Prostate gland (tissue), 2 donors: ENCODE results near the gene CTNND1. TPM values are rescaled to one million over a fixed set of nuclear protein-coding genes. Genes with fewer than 3 reads are reported as not detected.

ENCODE experiments used
- DNase-seq: peaks from one replicate; pipeline ENCODE4 v3.0.0-alpha.2; 2019; ENCODE audit warnings: low spot score
- H3K27ac ChIP-seq, 2 donors: fragments of 200-600 bp; sonication (generic); 2 replicates each; pipeline ENCODE4 v1.5.1; 2017 to 2019
- H3K27me3 ChIP-seq: fragments of 200-600 bp; sonication (generic); replicated peaks from 2 replicates; pipeline ENCODE4 v1.5.1; 2019; ENCODE audit not compliant: insufficient read depth
- H3K36me3 ChIP-seq, 2 donors: fragments of 200-600 bp; sonication (generic); 1 replicate in 1 of 2; 2 replicates in 1 of 2; pipeline versions ENCODE4 v1.5.1 to v1.8.1; 2017 to 2019
- H3K4me1 ChIP-seq: fragments of 200-600 bp; sonication (generic); replicated peaks from 2 replicates; pipeline ENCODE4 v1.5.1; 2019
- H3K4me3 ChIP-seq, 2 donors: fragments of 200-600 bp; sonication (generic); 2 replicates each; pipeline ENCODE4 v1.5.1; 2017 to 2019
- H3K9me3 ChIP-seq: fragments of 200-600 bp; sonication (generic); 2 replicates; pipeline ENCODE4 v1.5.1; 2017
- CTCF ChIP-seq, 4 experiments: fragments of 200-600 bp in 2 of 4; fragments of 450-650 bp in 2 of 4; sonication (generic) in 2 of 4; IDR thresholded peaks; 1 replicate in 3 of 4; 2 replicates in 1 of 4; pipeline ENCODE4 v1.5.1; 2016 to 2019; ENCODE audit warnings: antibody characterized with exemption in 4 of 4, mild to moderate bottlenecking in 2 of 4, moderate library complexity in 2 of 4
- POLR2A ChIP-seq: fragments of 450-650 bp; IDR thresholded peaks from one replicate; pipeline ENCODE4 v1.6.1; 2016; ENCODE audit warnings: antibody characterized with exemption, mild to moderate bottlenecking
- POLR2AphosphoS5 ChIP-seq: sonication (generic); formaldehyde crosslinking; IDR thresholded peaks from one replicate; pipeline ENCODE4 v1.6.1; 2017; ENCODE audit warnings: antibody characterized with exemption
- WGBS: methylation state at CpG from one replicate; pipeline ENCODE4 v1.1.5; 2018; 5-methylcytosine and 5-hydroxymethylcytosine counted together
- intact Hi-C: fragments of 100-400 bp; cut with DNase I; formaldehyde crosslinking; loops from one replicate; pipeline ENCODE4 v1.14.2; 2022
- total RNA-seq, 2 donors: library from RNA; depleted of rRNA; stranded (reverse); fragments of >200 nt; gene quantifications; one replicate each; pipeline ENCODE4 v1.1.0, GENCODE V29; 2016

Gene CTNND1
- total RNA-seq, 2 donors from 2014 or later: 189 to 223 TPM

- TF ChIP-seq CTCF (IDR thresholded peaks at IDR 0.05) (peak in 2 of 4 experiments; percentile 17 to 39), POLR2A (no peak), POLR2AphosphoS5 (peak; percentile 70)
- Histone ChIP-seq H3K4me3 (no peak overlapping the region), H3K36me3 (no peaks in the 10 kb centered on the region), H3K9me3 (no peaks in the 10 kb centered on the region), H3K27ac (peak overlapping the region; percentile 80 to 87), H3K4me1 (peaks cover 56% of the 10 kb centered on the region), H3K27me3 (no peaks in the 10 kb centered on the region)
- 0% methylated on average over 1 of the region's 1 CpG for WGBS
- DNase-seq: peak; percentile 74
- intact Hi-C loops: no loop called here
These were observed 17.7 kb downstream of the CTNND1 start for GRCh38 chr11:57779276-57779675.

- intact Hi-C loops: no loop called here
- Histone ChIP-seq H3K4me3 (no peak overlapping the region), H3K9me3 (no peaks in the 10 kb centered on the region), H3K4me1 (peaks cover 54% of the 10 kb centered on the region), H3K27me3 (no peaks in the 10 kb centered on the region), H3K27ac (peak overlapping the region; percentile 80 to 87), H3K36me3 (no peaks in the 10 kb centered on the region)
- DNase-seq: peak; percentile 85
- TF ChIP-seq POLR2A: peak; percentile 33
- no peak for TF ChIP-seq CTCF (IDR thresholded peaks at IDR 0.05)
- peak; percentile 89 for TF ChIP-seq POLR2AphosphoS5
- WGBS: 29% methylated on average over 3 of the region's 3 CpGs
These were observed 19.9 kb downstream of the CTNND1 start for GRCh38 chr11:57781529-57781943.

GRCh38 chr11:57785072-57785471, 23.5 kb downstream of the CTNND1 start:
- intact Hi-C loops: no loop called here
- H3K4me3 ChIP-seq: no peak overlapping the region
- no peak for TF ChIP-seq CTCF (IDR thresholded peaks at IDR 0.05)
- no peak for TF ChIP-seq POLR2A
- no peak for TF ChIP-seq POLR2AphosphoS5
- DNase-seq: no peak
- H3K4me1 ChIP-seq: peaks cover 44% of the 10 kb centered on the region
- no peaks in the 10 kb centered on the region for H3K36me3 ChIP-seq
- 90% methylated on average over 2 of the region's 2 CpGs for WGBS
- H3K27me3 ChIP-seq: no peaks in the 10 kb centered on the region
- peak overlapping the region in 1 of 2 donors; percentile 5 for H3K27ac ChIP-seq
- no peaks in the 10 kb centered on the region for H3K9me3 ChIP-seq

GRCh38 chr11:57786436-57786835, 24.8 kb downstream of the CTNND1 start:
- Histone ChIP-seq H3K36me3 (no peaks in the 10 kb centered on the region), H3K27me3 (no peaks in the 10 kb centered on the region), H3K4me3 (no peak overlapping the region), H3K27ac (peak overlapping the region; percentile 32 to 65), H3K9me3 (no peaks in the 10 kb centered on the region), H3K4me1 (peaks cover 32% of the 10 kb centered on the region)
- WGBS: 41% methylated on average over 4 of the region's 4 CpGs
- intact Hi-C loops: no loop called here
- TF ChIP-seq POLR2A: no peak
- TF ChIP-seq POLR2AphosphoS5: peak; percentile 21
- TF ChIP-seq CTCF (IDR thresholded peaks at IDR 0.05): no peak
- peak; percentile 49 for DNase-seq

GRCh38 chr11:57787006-57787604, 25.5 kb downstream of the CTNND1 start:
- intact Hi-C loops: no loop called here
- TF ChIP-seq CTCF (IDR thresholded peaks at IDR 0.05) (no peak), POLR2A (no peak), POLR2AphosphoS5 (no peak)
- DNase-seq: no peak
- Histone ChIP-seq H3K36me3 (no peaks in the 10 kb centered on the region), H3K27me3 (no peaks in the 10 kb centered on the region), H3K9me3 (no peaks in the 10 kb centered on the region), H3K4me3 (no peak overlapping the region), H3K27ac (peak overlapping the region; percentile 32 to 65), H3K4me1 (peaks cover 33% of the 10 kb centered on the region)
- 72% methylated on average over 4 of the region's 4 CpGs for WGBS
